H9 (cell line): ENCODE results near the gene RSPH10B. TPM values are rescaled to one million over a fixed set of nuclear protein-coding genes. Genes with fewer than 3 reads are reported as not detected.
"Not testable (repeated sequence)": the region's sequence is repeated elsewhere in the genome, so short reads cannot be mapped to it uniquely, and the experiment has no call there.

Experiments
- DNase-seq: peaks from one replicate; pipeline ENCODE4 v3.0.0-alpha.2; 2017
- H2AFZ ChIP-seq: one replicate; pipeline ENCODE4 v1.6.1; 2013; ENCODE audit warnings: mild to moderate bottlenecking, low read length, control low read depth, moderate library complexity
- H2AK5ac ChIP-seq: 2 replicates; pipeline ENCODE4 v1.6.1; 2013; ENCODE audit warnings: low read length, control low read depth, mixed read lengths; ENCODE audit not compliant: insufficient read length
- H2BK120ac ChIP-seq: one replicate; pipeline ENCODE4 v1.6.1; 2013; ENCODE audit warnings: low read depth, mild to moderate bottlenecking, low read length, control low read depth, inconsistent platforms; ENCODE audit not compliant: poor library complexity, severe bottlenecking
- H2BK12ac ChIP-seq: 2 replicates; pipeline ENCODE4 v1.6.1; 2013; ENCODE audit warnings: low read length, control low read depth, mixed read lengths, low read depth; ENCODE audit not compliant: insufficient read length
- H2BK15ac ChIP-seq: 2 replicates; pipeline ENCODE4 v1.6.1; 2013; ENCODE audit warnings: low read depth, low read length, control low read depth
- H2BK20ac ChIP-seq: one replicate; pipeline ENCODE4 v1.6.1; 2013; ENCODE audit warnings: low read depth, mild to moderate bottlenecking, low read length, control low read depth, inconsistent platforms; ENCODE audit not compliant: poor library complexity, severe bottlenecking
- H2BK5ac ChIP-seq: 2 replicates; pipeline ENCODE4 v1.6.1; 2013; ENCODE audit warnings: low read length, control low read depth, mixed read lengths; ENCODE audit not compliant: insufficient read length
- H3K14ac ChIP-seq: 2 replicates; pipeline ENCODE4 v1.6.1; 2013; ENCODE audit warnings: low read length, control low read depth; ENCODE audit not compliant: insufficient read depth
- H3K18ac ChIP-seq: 2 replicates; pipeline ENCODE4 v1.6.1; 2013; ENCODE audit warnings: low read depth, mild to moderate bottlenecking, mixed read lengths, low read length, control low read depth; ENCODE audit not compliant: insufficient read length
- H3K23ac ChIP-seq: 2 replicates; pipeline ENCODE4 v1.6.1; 2013; ENCODE audit warnings: low read length, control low read depth, mixed read lengths, low read depth; ENCODE audit not compliant: insufficient read length
- H3K23me2 ChIP-seq: 2 replicates; pipeline ENCODE4 v1.6.1; 2013; ENCODE audit warnings: low read depth, mild to moderate bottlenecking, mixed read lengths, low read length, control low read depth; ENCODE audit not compliant: insufficient read length, poor library complexity, severe bottlenecking
- H3K27ac ChIP-seq: 2 replicates; pipeline ENCODE4 v1.5.1; 2013; ENCODE audit warnings: low read length, control low read depth, mixed read lengths, low read depth; ENCODE audit not compliant: insufficient read length
- H3K27me3 ChIP-seq: 2 replicates; pipeline ENCODE4 v1.6.1; 2013; ENCODE audit warnings: low read length, control low read depth, inconsistent platforms; ENCODE audit not compliant: insufficient read depth
- H3K4ac ChIP-seq: 2 replicates; pipeline ENCODE4 v1.6.1; 2013; ENCODE audit warnings: low read depth, mild to moderate bottlenecking, control low read depth, inconsistent platforms, low read length, moderate library complexity
- H3K4me1 ChIP-seq: 2 replicates; pipeline ENCODE4 v1.6.1; 2013; ENCODE audit warnings: low read length, control low read depth, inconsistent platforms; ENCODE audit not compliant: insufficient read depth
- H3K4me2 ChIP-seq: 2 replicates; pipeline ENCODE4 v1.6.1; 2013; ENCODE audit warnings: low read length, control low read depth, mixed read lengths; ENCODE audit not compliant: insufficient read length, insufficient read depth
- H3K56ac ChIP-seq: 2 replicates; pipeline ENCODE4 v1.6.1; 2013; ENCODE audit warnings: low read depth, mild to moderate bottlenecking, mixed read lengths, low read length, control low read depth; ENCODE audit not compliant: insufficient read length
- H3K79me1 ChIP-seq: 2 replicates; pipeline ENCODE4 v1.6.1; 2013; ENCODE audit warnings: low read depth, mild to moderate bottlenecking, moderate library complexity, low read length, control low read depth, inconsistent platforms; ENCODE audit not compliant: insufficient read depth, poor library complexity, severe bottlenecking
- H3K79me2 ChIP-seq: 2 replicates; pipeline ENCODE4 v1.6.1; 2013; ENCODE audit warnings: low read length, control low read depth, inconsistent platforms; ENCODE audit not compliant: insufficient read depth
- H3K9ac ChIP-seq: 2 replicates; pipeline ENCODE4 v1.6.1; 2013; ENCODE audit warnings: low read length, control low read depth, mixed read lengths; ENCODE audit not compliant: insufficient read length; ENCODE audit errors: extremely low read depth
- H3K9me3 ChIP-seq: one replicate; pipeline ENCODE4 v1.6.1; 2013; ENCODE audit warnings: low read depth, low read length, inconsistent platforms; ENCODE audit not compliant: control insufficient read depth
- H3T11ph ChIP-seq: one replicate; pipeline ENCODE4 v1.6.1; 2013; ENCODE audit warnings: mild to moderate bottlenecking, low read length, control low read depth, inconsistent platforms
- H4K20me1 ChIP-seq: one replicate; pipeline ENCODE4 v1.6.1; 2013; ENCODE audit not compliant: control insufficient read depth, insufficient read length, insufficient read depth
- H4K5ac ChIP-seq: 2 replicates; pipeline ENCODE4 v1.6.1; 2013; ENCODE audit warnings: low read depth, mild to moderate bottlenecking, mixed read lengths, low read length, control low read depth; ENCODE audit not compliant: insufficient read length
- H4K8ac ChIP-seq: replicated peaks from 2 replicates; pipeline ENCODE4 v1.6.1; 2013; ENCODE audit warnings: low read length, control low read depth, mixed read lengths, low read depth; ENCODE audit not compliant: insufficient read length
- H4K91ac ChIP-seq: 2 replicates; pipeline ENCODE4 v1.6.1; 2013; ENCODE audit warnings: low read depth, mild to moderate bottlenecking, moderate library complexity, mixed read lengths, low read length, control low read depth; ENCODE audit not compliant: insufficient read length
- H3K27ac Mint-ChIP-seq, 3 experiments: 2 replicates in 2 of 3; 3 replicates in 1 of 3; pipeline ENCODE4 v1.8.0; 2020 to 2021; ENCODE audit warnings: mixed read lengths in 3 of 3, mild to moderate bottlenecking in 1 of 3, moderate library complexity in 1 of 3
- H3K27me3 Mint-ChIP-seq: 2 replicates; pipeline ENCODE4 v1.8.0; 2021; ENCODE audit warnings: low read depth, mild to moderate bottlenecking, moderate library complexity, mixed read lengths
- H3K36me3 Mint-ChIP-seq, 3 experiments: 2 replicates in 2 of 3; 3 replicates in 1 of 3; pipeline ENCODE4 v1.8.0; 2020 to 2021; ENCODE audit warnings: low read depth in 3 of 3, mixed read lengths in 3 of 3; ENCODE audit not compliant: insufficient read depth in 1 of 3
- H3K4me1 Mint-ChIP-seq, 2 experiments: 2 replicates each; pipeline ENCODE4 v1.8.0; 2020; ENCODE audit warnings: mixed read lengths in 2 of 2
- H3K4me3 Mint-ChIP-seq, 2 experiments: 2 replicates in 1 of 2; 3 replicates in 1 of 2; pipeline ENCODE4 v1.8.0; 2020 to 2021; ENCODE audit warnings: mild to moderate bottlenecking in 2 of 2, mixed read lengths in 2 of 2, moderate library complexity in 1 of 2
- H3K9me3 Mint-ChIP-seq, 2 experiments: 2 replicates in 1 of 2; 3 replicates in 1 of 2; pipeline ENCODE4 v1.8.0; 2020; ENCODE audit warnings: mild to moderate bottlenecking in 2 of 2, mixed read lengths in 2 of 2, moderate library complexity in 1 of 2
- WGBS: extraction: QIAGEN DNeasy Blood & Tissue Kit; methylation state at CpG from one replicate; pipeline ENCODE4 v1.1.7; 2013; ENCODE audit warnings: missing lambda C conversion rate, low lambda C conversion rate, mixed read lengths; ENCODE audit not compliant: insufficient read length; ENCODE audit errors: extremely low coverage; 5-methylcytosine and 5-hydroxymethylcytosine counted together
- total RNA-seq: library from RNA; stranded (reverse); gene quantifications from 2 replicates; pipeline ENCODE4 v1.2.1, GENCODE V29; 2021

The RSPH10B gene
- total RNA-seq, 1 experiment from 2014 or later = 0.63 TPM

- not testable (repeated sequence) for H3K14ac ChIP-seq, H3K9me3 ChIP-seq, H3T11ph ChIP-seq, H3K27me3 ChIP-seq, H2BK15ac ChIP-seq, H4K20me1 ChIP-seq, H3K27ac ChIP-seq, H2BK20ac ChIP-seq, H3K23ac ChIP-seq, H2AFZ ChIP-seq, H3K9ac ChIP-seq, H2AK5ac ChIP-seq, H3K27ac Mint-ChIP-seq, H4K8ac ChIP-seq, H3K4me3 Mint-ChIP-seq, H4K91ac ChIP-seq, H2BK120ac ChIP-seq, DNase-seq, H4K5ac ChIP-seq, H3K4me2 ChIP-seq, H2BK5ac ChIP-seq, H3K79me2 ChIP-seq, H3K4me1 ChIP-seq, H2BK12ac ChIP-seq, H3K23me2 ChIP-seq, H3K79me1 ChIP-seq, H3K56ac ChIP-seq, H3K27me3 Mint-ChIP-seq, H3K4ac ChIP-seq, H3K9me3 Mint-ChIP-seq, H3K4me1 Mint-ChIP-seq, H3K18ac ChIP-seq
- peaks cover 2 to 23% (median 16%) of the 10 kb centered on the region in 3 experiments; a peak in 5 of 7 replicates for H3K36me3 Mint-ChIP-seq
- WGBS = no CpG with 5 or more reads among the region's 6 CpGs
Observed at GRCh38 chr7:5903002-5903401, 67.5 kb downstream of the RSPH10B start.
